ENCODE data around the gene MMP20.
"Not testable (repeated sequence)": the region's sequence is repeated elsewhere in the genome, so short reads cannot be mapped to it uniquely, and the experiment has no call there.

- TF ChIP-seq MAX (IDR thresholded peaks at IDR 0.05; ENCODE audit: low read depth, low read length); MYC (IDR thresholded peaks at IDR 0.05; ENCODE audit: low read depth, low read length); CTCF (IDR thresholded peaks at IDR 0.05; ENCODE audit: low read depth, low read length); POLR2A (IDR thresholded peaks at IDR 0.05; ENCODE audit: extremely low read depth, insufficient read length): not testable (repeated sequence)
These were observed 4.8 kb upstream of the MMP20 start for GRCh38 chr11:102629908-102630307.

Data from NB4 (cell line).